Stimulated activated CD8-positive, alpha-beta memory T cell treated with anti-CD3 and anti-CD28 coated beads, Interleukin-12 subunit alpha, Interleukin-12 subunit beta, amount 100 ng/mL, for 1 hour (primary cell): Measurements from ENCODE around the gene DDI1.
"Not testable (repeated sequence)": the region's sequence is repeated elsewhere in the genome, so short reads cannot be mapped to it uniquely, and the experiment has no call there.

Source experiments
- DNase-seq: peaks from one replicate; pipeline ENCODE4 v3.0.0-alpha.2; 2020; ENCODE audit warnings: low read depth

The DDI1 gene

GRCh38 chr11:104041792-104042191 lies 5.4 kb downstream of the DDI1 start:
- DNase-seq = no peak

GRCh38 chr11:104043142-104043541 lies 6.7 kb downstream of the DDI1 start:
- DNase-seq = no peak

DNA sequence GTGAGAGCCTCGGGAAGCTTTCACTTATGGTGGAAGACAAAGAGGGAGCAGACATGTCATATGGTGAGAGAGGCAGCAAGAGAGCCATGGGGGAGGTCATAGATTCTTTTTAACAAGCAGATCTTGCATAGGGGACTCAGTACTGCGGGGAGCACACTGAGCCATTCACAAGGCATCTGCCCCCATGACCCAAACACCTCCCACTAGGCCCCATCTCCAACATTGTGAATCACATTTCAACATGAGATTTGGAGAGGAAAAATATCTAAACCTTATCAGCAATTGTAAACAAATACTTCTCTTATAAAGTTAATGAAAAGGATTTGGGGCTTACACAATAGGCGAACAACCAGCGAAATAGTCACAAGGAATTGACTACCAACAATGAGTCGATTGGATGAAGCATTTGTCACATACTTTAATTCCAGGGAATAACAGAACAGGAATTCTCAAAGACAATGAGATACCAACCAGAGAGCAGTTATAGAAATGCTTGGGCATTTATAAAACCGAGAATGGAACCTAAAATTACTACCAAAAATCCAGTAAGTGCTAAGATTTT lies 7.3 kb downstream of the DDI1 start:
- DNase-seq = no peak

GRCh38 chr11:104046331-104046730 lies 9.9 kb downstream of the DDI1 start:
- no peak for DNase-seq

DNA sequence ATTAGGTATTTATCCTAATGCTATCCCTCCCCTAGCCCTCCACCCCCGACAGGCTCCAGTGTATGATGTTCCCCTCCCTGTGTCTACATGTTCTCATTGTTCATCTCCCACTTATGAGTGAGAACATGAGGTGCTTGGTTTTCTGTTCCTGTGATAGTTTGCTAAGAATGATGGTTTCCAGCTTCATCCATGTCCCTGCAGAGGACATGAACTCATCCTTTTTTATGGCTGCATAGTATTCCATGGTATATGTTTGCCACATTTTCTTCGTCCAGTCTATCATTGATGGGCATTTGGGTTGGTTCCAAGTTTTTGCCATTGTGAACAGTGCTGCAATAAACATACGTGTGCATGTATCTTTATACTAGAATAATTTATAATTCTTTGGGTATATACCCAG lies 10.4 kb downstream of the DDI1 start:
- DNase-seq = not testable (repeated sequence)

GRCh38 chr11:104049116-104049515 lies 12.7 kb downstream of the DDI1 start:
- DNase-seq = no peak

GRCh38 chr11:104051778-104052177 lies 15.3 kb downstream of the DDI1 start:
- DNase-seq = no peak

DNA sequence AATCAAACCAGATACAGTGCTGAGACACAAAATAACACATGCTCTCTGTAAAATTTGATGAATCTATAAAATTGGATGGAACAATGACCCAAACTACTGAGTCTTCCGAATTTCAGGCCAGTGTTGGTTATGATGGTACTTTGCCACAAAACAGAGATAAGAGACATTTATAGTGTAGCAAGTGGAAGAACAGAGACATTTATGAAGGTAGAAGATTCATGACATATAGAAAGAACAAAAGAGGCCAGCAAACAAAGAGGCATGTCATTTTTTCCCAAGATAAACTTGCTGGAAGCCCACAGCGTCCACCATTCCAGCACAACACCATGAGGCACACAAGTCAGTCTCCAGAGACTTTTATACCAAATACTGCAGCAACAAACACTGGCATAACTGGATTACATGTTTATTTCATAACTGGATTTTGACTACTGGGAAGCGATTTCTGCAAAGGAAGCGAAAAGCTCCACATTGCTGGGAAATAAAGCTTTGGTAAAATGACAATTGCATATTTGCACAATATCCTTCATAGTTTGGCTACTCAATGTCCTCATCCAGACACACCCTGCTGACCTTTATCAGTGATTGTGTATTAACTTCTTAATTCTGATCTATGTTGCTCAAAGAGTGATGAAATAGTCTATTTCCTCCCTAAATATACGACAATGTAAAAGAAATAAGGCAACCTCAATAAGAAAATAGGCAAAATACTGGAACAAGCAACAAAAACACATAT lies 17.5 kb downstream of the DDI1 start:
- DNase-seq = no peak

GRCh38 chr11:104054911-104055529 lies 18.6 kb downstream of the DDI1 start:
- no peak for DNase-seq

DNA sequence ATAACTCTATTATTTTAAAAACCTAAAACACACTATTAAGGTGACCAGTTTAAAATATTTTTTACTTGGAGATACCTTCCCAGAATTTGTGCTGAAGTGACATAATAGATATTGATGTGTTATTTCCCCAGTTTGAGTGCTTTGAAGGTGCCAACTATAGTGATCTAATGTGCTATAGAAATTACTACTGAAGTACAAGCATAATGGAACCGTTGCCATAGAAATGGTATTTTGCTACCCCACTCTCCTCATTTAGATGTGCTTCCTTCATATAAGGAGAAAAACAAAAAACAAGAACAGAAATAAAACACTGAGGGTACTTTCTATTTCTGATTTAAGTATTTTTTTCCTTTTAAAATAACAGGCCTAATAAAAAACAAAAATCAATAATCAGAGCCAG lies 19.2 kb downstream of the DDI1 start:
- no peak for DNase-seq

DNA sequence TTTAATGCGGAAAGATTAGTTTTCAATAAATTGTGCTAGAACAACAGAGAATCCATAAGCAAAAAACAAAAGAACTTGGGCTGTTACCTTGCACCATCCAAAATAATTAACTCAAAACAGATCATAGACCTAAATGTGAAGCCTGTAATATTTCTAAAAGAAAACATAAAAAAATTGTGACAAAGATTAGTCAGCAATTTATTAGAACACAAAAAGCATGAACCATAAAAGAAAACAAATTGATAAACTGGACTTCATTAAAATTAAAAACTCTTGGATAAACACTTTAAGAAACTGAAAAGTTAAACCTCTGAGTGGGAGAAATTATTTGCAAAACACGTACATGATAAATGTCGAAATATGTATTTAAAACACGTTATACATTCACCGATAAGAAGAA lies 21.5 kb downstream of the DDI1 start:
- no peak for DNase-seq

GRCh38 chr11:104058680-104059079 lies 22.2 kb downstream of the DDI1 start:
- DNase-seq = no peak

GRCh38 chr11:104060004-104060794 lies 23.8 kb downstream of the DDI1 start:
- DNase-seq = no peak

- DNase-seq = no peak
Observed at GRCh38 chr11:104060820-104061219, 24.4 kb downstream of the DDI1 start.

GRCh38 chr11:104061853-104062521 lies 25.5 kb downstream of the DDI1 start:
- no peak for DNase-seq

DNA sequence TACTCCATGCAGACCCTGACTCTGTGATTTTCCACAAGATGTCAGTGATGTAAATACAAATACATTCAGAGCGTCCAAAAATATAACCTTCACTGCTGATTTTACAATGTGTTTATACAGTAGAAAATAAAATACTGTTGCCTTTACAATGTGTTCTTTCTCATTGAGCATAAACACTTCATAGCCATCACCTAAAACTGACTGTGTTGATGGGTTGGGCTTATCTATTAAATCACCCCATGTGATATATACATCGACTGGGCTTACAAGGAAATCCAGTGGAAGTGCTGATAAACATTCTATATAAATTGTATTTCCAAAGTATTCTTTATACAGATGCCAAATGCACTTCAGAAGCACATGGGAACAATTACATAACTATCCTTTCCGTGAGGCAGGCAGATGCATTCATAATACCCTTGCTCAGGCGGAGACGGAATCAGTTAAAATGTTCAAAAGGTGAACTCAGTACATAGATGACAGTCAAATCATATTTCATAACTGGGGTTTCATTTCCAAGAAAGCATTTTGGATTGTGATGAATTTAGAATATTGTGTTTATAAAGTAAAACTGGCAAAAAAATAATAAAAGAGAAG lies 27.7 kb downstream of the DDI1 start:
- no peak for DNase-seq

- DNase-seq = no peak
Observed at GRCh38 chr11:104067534-104067933, 31.1 kb downstream of the DDI1 start.

- DNase-seq = no peak
Observed at GRCh38 chr11:104073950-104074705, 37.7 kb downstream of the DDI1 start.

DNA sequence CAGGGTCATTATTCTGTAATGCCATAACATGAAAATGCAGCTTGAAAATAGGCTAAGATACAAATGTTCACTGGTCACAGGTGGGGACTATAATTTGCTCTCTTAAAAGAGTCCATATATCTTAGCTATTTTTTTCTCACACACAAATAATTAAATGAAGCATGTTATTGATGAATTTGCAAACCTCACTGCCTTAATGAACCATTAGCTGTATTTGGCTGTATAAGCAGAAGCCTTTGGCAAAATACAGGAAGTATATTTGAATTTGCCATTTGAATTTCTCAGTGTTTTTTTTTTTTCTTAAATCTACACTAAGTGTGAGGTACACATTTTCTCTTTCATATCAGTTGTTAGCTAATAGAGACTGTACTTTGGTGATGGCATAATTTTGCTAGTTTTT lies 38.7 kb downstream of the DDI1 start:
- no peak for DNase-seq

DNA sequence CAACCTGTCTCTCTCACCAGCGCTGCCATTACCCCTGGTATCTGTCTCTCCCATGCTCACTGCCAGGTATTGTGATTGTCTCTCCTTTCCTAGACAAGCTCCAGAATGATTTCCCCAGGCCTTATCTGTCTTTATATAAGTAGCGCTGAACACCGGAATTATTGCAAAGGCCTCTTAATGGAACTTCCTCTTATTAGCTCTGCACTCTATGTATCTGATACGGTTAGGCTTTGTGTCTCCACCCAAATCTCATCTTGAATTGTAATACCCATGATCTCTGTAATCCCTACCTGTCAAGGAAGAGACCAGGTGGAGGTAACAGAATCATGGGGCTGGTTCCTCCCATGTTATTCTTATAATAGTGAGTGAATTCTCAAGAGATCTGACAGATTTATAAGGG lies 39.3 kb downstream of the DDI1 start:
- no peak for DNase-seq

DNA sequence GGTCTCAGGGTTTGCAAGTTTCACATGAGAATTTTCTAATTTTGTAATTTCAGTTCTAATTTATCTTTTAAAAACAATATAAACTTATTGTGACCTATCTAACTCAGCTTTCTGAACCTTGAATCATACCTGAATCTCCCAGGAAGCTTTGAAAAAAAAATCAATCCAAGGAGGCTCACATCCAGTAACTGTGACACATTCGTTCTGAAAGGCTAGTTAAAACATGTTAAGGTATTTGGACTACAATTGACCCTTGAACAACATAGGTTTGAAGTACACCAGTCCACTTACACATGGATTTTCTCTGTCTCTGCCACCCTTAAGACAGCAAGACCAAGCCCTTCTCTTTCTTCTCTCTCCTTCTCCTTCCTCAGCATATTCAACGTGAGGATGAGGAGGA lies 40.0 kb downstream of the DDI1 start:
- no peak for DNase-seq
